ENCODE results near the gene PRRX2.

The PRRX2 gene

DNA sequence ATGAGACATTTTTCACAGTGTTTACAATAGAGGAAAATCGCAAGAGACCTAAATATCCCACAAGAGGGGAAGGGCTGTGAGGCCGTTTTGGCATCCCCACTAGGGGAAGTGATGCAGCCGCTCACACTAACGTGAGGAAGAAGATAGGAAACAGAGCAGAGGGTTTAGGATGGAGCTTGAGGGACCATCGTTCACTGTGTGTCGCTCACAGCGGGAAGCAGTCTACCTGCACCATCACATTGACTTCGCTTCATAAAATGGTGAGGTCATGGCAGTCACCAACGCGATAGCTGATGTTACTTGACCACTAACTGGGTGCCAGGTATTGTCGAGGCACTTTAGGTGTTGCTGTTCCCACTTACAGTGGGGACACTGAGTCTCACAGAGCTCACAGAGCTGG, 35.6 kb downstream of the PRRX2 start:
- FAIRE-seq, result no peak
- no peak for DNase-seq (ENCODE audit: insufficient read length, low spot score)

DNA sequence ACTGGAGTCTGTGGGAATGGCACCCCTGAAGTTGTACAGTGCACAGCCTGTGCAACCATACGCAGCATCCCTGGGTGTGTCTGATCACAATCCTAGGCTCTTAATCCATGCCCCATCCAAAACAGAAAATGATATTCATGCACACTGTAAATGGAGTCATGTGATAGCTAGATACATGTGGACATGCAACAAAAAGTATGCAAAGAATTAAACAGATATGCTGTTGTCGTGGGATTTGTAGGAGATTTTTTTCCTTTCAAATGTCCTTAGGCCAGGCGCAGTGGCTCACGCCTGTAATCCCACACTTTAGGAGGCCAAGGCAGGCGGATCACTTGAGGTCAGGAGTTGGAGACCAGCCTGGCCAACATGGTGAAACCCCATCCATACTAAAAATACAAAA, 36.1 kb downstream of the PRRX2 start:
- no peak for DNase-seq (ENCODE audit: insufficient read length, low spot score)

GRCh38 chr9:129702589-129703520, 37.4 kb downstream of the PRRX2 start:
- peak; percentile 51 for DNase-seq (ENCODE audit: insufficient read length, low spot score)
- FAIRE-seq, result no peak

More for the DNA sequence above, 36.1 kb downstream of the PRRX2 start:
- no peak for FAIRE-seq

DNA sequence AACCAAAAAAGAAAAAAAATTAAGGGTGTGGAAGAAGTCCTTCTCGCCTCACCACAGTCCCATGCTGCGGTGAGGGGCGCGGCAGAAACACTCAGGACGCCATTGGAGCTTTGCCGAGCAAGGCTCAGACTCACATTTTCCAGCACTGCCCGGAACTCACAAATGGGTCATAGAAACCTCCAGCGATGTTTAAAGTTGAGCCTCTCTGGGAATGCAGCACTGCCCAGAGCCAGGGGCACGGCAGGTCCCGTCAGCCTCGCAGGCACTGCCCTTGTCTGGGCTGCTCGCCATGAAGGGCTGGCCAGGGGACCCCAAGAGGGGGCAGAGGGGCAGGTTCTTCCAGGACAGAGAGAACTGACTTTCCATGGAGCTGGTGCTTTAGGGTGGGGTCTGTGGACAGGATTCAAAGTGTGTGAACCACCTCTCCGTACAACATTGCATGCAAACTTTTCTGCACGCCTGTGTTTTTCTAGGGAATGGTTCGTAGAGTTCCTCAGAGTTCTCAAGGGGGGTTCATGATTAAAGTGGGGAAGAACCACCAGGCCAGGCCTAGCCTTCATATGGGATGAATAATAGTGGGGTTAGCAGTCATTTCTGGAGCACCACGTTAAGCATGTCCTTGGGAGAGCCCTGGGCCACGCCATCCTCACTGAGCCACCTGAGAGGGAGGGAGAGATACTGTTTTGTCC, 38.4 kb downstream of the PRRX2 start:
- FAIRE-seq, result no peak

DNA sequence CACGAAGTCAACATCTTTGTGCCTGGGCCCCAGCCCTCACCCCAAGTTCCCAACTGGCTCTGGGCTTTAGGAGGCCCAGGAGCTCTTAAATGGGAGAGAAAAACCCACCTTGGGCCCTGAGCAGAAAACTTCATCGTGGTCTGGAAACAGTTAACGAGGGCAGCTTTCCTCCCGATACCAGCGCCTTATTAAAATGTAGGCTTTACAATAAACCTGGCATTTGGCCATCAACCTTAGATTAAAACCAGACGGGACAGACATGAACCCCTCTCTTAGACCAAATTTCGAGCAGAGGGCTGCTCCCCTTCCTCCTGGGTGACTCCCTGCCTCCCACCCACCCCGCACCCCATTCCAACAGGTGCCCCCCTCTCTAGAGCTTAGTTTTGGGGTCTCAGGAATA, 39.4 kb downstream of the PRRX2 start:
- FAIRE-seq (no peak), DNase-seq (ENCODE audit: insufficient read length, low spot score) (no peak)

More for the DNA sequence above, 38.4 kb downstream of the PRRX2 start:
- DNase-seq (ENCODE audit: insufficient read length, low spot score), result no peak

DNA sequence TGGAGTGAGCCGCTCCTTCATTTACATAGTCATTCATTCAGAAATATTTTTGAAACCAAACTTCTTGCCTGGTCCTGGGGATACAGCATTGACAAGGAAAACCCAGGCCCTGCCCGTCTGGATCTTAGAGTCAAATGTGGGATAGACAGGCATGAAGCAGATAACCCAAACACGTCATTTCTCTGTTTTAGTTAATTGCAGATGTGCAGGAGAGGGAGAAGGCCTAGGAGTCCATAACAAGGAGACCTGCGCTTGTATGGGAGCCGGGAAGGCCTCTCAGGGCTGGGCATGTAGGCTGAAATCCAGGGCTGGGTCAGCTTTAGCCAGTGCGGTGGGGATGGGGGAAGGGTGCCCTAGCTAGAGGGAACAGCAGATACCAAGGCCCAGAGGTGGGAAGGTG, 43.3 kb downstream of the PRRX2 start:
- DNase-seq (ENCODE audit: insufficient read length, low spot score) (no peak), FAIRE-seq (no peak)

DNA sequence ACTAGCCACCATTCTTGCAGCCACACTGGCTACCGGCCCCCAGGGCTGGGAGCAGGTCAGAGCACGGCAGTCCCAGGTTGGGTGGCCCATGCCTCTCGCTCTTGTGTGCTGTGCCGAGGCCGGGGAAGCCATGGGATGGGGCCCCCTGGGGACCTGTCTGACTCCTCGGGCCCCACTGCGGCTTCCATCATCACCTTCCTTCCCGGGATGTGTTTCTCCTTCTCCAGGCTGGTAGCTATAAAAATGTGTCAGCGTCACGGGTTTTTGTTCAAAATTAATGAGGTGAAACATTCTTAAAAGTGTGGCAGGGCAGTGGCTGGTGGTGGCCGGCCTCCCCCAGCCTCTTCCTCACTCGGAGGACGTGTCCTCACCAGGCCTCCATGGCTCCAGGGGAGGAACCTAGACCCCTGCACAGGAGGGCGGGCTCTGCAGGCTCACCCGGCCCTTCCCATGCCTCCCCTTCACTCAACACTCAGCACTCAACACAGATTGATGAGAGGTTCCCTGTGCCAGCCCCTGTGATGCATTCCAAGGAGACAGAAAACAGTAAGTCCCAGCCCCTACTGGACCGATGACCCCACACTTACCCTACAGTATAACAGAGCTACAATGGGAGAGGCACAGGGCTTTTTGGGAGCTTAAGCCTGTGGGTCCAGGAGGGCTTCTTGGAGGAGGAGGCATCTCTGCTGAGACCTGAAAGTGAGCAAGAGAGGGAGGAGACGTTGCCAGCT, 44.2 kb downstream of the PRRX2 start:
- FAIRE-seq (no peak), DNase-seq (ENCODE audit: insufficient read length, low spot score) (no peak)

DNA sequence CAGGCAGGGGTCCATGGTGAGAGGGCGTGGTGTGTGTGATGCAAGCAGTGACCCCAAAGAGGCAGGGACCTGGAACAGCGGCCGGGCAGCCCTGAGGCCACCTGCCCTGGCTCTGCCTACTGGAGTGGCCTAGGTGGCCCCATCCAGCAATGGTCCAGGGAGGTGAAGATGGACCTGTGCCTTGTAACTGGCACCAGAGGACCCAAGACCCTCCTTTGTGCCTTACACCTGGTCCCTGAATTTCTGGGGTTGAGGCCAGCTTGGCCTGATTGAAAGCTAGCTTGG, 44.7 kb downstream of the PRRX2 start:
- no peak for FAIRE-seq
- DNase-seq (ENCODE audit: insufficient read length, low spot score), result no peak

GRCh38 chr9:129712634-129713401, 47.4 kb downstream of the PRRX2 start:
- FAIRE-seq (no peak), DNase-seq (ENCODE audit: insufficient read length, low spot score) (no peak)

DNA sequence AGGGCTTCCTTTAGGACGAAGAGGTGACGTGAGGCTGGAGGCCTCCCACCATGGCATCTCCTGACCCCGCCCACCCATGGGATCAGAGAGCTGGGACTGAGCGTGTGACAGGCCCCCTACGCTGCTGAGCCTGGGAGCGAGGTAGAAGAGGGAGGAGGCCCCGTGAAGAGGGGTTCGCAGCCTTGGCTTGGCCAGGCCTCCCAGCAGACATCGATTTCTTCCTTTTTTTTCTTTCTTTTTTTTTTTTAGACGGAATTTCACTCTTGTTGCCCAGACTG, 47.9 kb downstream of the PRRX2 start:
- no peak for FAIRE-seq
- DNase-seq (ENCODE audit: insufficient read length, low spot score), result no peak

DNA sequence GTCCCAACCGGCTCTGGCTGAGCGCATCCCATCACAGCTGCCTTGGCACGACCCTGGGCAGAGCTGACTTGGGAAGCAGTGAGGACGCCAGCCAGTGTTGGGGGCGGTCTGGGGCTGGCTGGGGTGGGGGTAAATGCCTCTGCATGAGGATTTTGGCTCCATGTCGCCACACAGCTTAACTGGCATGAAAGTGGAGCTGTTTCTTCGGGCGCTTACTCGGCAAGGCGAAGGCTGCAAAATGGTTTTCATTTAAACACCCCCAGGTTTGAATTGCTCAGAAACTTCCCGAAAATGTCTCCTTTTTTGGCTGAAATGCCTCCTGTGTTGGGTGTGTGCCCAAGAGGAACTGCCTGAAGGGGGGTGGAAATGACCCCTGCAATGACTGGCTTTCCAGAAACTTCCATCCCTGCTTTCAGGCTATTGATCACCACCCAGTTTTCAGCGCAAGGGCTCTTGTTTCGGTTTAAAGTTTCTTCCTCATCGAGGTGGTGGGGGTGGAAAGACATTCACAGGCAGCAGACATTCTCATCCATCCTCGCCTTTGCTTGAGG, 49.1 kb downstream of the PRRX2 start:
- no peak for DNase-seq (ENCODE audit: insufficient read length, low spot score)
- FAIRE-seq, result no peak

- DNase-seq (ENCODE audit: insufficient read length, low spot score) (no peak), FAIRE-seq (no peak)
Measured at GRCh38 chr9:129716091-129716490, 50.6 kb downstream of the PRRX2 start.

GRCh38 chr9:129717991-129718390, 52.5 kb downstream of the PRRX2 start:
- FAIRE-seq, result no peak

GRCh38 chr9:129718647-129719046, 53.2 kb downstream of the PRRX2 start:
- FAIRE-seq (no peak), DNase-seq (ENCODE audit: insufficient read length, low spot score) (no peak)

More at GRCh38 chr9:129717991-129718390, 52.5 kb downstream of the PRRX2 start:
- no peak for DNase-seq (ENCODE audit: insufficient read length, low spot score)

GRCh38 chr9:129719135-129719534, 53.7 kb downstream of the PRRX2 start:
- no peak for FAIRE-seq
- no peak for DNase-seq (ENCODE audit: insufficient read length, low spot score)

DNA sequence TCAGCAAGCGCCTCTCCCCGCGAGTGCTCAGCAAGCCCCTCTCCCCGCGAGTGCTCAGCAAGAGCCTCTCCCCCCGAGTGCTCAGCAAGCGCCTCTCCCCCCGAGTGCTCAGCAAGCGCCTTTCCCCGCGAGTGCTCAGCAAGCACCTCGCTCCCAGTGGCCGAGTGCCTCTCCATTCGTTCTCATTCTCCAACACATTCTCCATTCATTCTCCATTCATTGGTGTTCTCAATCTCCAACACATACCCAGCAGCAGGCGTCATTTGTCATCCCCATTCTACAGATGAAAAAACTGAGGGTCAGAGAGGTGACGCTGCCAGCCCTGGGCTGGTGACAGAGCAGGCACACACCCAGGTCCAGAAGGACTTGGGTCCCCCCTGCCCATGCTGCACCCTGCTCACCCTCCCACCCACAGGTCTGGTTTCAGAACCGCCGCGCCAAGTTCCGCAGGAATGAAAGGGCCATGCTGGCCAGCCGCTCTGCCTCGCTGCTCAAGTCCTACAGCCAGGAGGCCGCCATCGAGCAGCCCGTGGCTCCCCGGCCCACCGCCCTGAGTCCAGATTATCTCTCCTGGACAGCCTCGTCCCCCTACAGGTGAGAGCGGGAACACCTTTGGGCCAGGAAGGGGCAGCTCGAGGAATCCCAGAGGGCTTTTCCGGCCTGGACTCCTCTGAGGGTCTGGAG, 54.9 kb downstream of the PRRX2 start:
- FAIRE-seq, result no peak

DNA sequence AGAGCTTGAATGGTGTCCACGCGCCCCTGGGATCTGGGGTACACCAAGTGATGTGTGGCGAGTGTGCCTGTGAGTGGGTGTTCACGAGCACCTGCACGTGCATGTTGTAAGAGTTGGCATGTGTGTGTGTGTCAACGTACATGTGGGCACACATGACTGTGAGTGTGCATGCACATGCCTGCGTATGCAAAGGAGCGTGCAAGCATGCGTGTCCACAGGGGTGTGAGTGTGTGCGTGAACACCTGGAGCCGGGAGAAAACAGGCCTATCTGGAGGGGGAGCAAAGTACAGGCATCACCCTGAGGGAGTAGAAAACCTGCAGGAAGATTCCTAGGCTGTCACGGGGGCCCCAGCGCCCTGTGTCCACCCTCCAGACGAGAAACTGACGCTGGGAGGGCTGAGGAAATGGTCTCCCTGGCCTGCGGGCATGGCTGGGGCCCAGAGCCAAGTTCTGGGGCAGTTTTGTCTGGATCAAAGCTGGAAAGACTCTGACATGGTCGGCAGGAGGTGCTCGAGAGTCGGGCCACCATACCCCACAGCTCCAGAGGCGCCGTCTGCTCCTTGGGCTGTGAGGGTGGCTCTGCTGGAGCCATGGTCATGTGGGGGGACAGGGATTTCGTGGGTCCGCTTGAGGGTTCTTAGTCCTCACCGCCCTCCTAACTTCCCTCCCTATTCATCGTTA, 55.6 kb downstream of the PRRX2 start:
- DNase-seq (ENCODE audit: insufficient read length, low spot score) (no peak), FAIRE-seq (no peak)

More for the DNA sequence above, 54.9 kb downstream of the PRRX2 start:
- no peak for DNase-seq (ENCODE audit: insufficient read length, low spot score)

DNA sequence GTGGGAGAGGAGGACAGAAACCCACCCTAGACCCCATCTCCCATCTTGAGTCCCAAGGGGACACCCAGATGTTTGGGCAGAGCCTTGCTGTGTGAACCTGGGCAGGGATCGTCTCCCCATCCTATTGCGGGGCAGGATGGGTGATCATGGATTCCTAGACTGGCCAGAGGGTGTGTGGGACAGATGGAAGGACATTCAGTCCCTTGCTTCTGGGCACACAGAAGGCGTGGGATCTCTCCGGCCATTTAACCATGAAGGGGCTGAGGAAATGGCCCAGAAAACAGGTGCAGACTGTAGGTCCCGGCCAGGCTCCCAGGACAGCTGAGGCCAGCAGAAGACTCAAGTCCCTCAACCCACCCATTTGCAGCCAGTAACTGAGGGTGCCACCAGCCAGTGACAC, 57.5 kb downstream of the PRRX2 start:
- DNase-seq (ENCODE audit: insufficient read length, low spot score) (no peak), FAIRE-seq (no peak)

- no peak for DNase-seq (ENCODE audit: insufficient read length, low spot score)
- no peak for FAIRE-seq
Measured at GRCh38 chr9:129724456-129725190, 59.2 kb downstream of the PRRX2 start.
